ENCODE measurements around the gene AP3B1. TPM values are rescaled to one million over a fixed set of nuclear protein-coding genes. Genes with fewer than 3 reads are reported as not detected.

Gene AP3B1
- total RNA-seq, 1 experiment from 2014 or later, result 56.9 TPM

DNA sequence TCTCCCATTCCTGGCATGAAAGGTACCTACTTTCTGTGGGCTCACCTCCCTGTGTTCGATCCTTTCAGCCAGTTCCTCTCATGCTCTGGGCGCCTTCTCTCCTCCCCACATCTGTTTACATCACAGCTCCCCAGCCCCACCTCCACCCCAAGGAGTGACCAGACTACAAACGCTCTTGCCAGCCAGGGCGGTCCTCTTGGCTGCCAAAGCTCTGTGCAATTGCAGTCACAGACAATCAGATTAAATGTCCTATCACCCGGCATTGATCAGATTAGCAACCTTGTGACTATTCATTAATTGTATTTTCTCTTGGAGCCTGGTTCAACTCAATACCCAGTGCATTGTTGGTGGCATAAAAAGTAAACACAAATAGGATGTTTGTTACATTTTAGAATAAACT is 307.2 kb downstream of the AP3B1 start:
- Histone ChIP-seq H3K27ac (no peak overlapping the region), H3K4me1 (replicated peaks) (no peaks in the 10 kb centered on the region; the same call in 1 of the 2 replicates), H3K36me3 (no peaks in the 10 kb centered on the region), H3K4me3 (no peak overlapping the region), H3K9me3 (replicated peaks) (no peaks in the 10 kb centered on the region), H3K27me3 (replicated peaks) (no peaks in the 10 kb centered on the region; the same call in 1 of the 2 replicates)
- DNase-seq (ENCODE audit: low read depth in 1 of 2, low spot score in 2 of 2), result no peak

- Histone ChIP-seq H3K9me3 (replicated peaks) (no peaks in the 10 kb centered on the region), H3K27ac (no peak overlapping the region), H3K4me3 (no peak overlapping the region)
These were observed 308.2 kb downstream of the AP3B1 start for GRCh38 chr5:77986261-77986660.

DNA sequence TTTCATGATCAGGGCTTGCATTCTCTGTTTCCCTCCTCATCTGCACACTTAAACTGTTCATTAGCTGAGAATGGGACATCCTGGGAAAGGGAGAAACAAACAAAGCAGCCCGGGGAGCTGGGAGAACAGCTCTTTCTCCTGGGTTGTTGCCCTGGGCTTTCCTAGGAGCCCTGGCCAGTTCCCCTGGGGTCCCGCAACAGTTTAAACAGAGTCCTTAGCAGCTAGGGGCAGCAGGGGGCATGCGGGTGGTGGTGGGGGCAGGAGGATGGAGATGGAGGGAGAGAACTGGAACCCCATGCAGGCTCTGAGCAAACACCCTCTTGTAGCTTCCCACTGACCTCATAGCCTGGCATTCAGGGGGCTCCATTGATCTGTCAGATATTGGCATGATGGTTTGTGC is 309.3 kb downstream of the AP3B1 start:
- no peak for DNase-seq (ENCODE audit: low read depth in 1 of 2, low spot score in 2 of 2)
- H3K4me3 ChIP-seq, result no peak overlapping the region
- no peak overlapping the region for H3K27ac ChIP-seq
- H3K27me3 ChIP-seq (replicated peaks), result no peaks in the 10 kb centered on the region; the same call in 1 of the 2 replicates
- H3K36me3 ChIP-seq, result no peaks in the 10 kb centered on the region
- H3K9me3 ChIP-seq (replicated peaks), result no peaks in the 10 kb centered on the region
- no peaks in the 10 kb centered on the region; the same call in 1 of the 2 replicates for H3K4me1 ChIP-seq (replicated peaks)

More at GRCh38 chr5:77986261-77986660, 308.2 kb downstream of the AP3B1 start:
- DNase-seq (ENCODE audit: low read depth in 1 of 2, low spot score in 2 of 2), result no peak
- Histone ChIP-seq H3K27me3 (replicated peaks) (no peaks in the 10 kb centered on the region; the same call in 1 of the 2 replicates), H3K36me3 (no peaks in the 10 kb centered on the region), H3K4me1 (replicated peaks) (no peaks in the 10 kb centered on the region; the same call in 1 of the 2 replicates)

- DNase-seq (ENCODE audit: low read depth in 1 of 2, low spot score in 2 of 2), result no peak
- Histone ChIP-seq H3K9me3 (replicated peaks) (no peaks in the 10 kb centered on the region), H3K36me3 (no peaks in the 10 kb centered on the region), H3K27ac (no peak overlapping the region), H3K4me1 (replicated peaks) (no peaks in the 10 kb centered on the region; the same call in 1 of the 2 replicates), H3K4me3 (no peak overlapping the region), H3K27me3 (replicated peaks) (no peaks in the 10 kb centered on the region; the same call in 1 of the 2 replicates)
These were observed 309.9 kb downstream of the AP3B1 start for GRCh38 chr5:77984587-77984986.

GRCh38 chr5:77983482-77984199 is 310.9 kb downstream of the AP3B1 start:
- H3K4me3 ChIP-seq, result no peak overlapping the region
- no peaks in the 10 kb centered on the region for H3K9me3 ChIP-seq (replicated peaks)
- DNase-seq (ENCODE audit: low read depth in 1 of 2, low spot score in 2 of 2), result no peak
- no peaks in the 10 kb centered on the region for H3K36me3 ChIP-seq
- no peaks in the 10 kb centered on the region; the same call in 1 of the 2 replicates for H3K4me1 ChIP-seq (replicated peaks)
- no peaks in the 10 kb centered on the region; the same call in 1 of the 2 replicates for H3K27me3 ChIP-seq (replicated peaks)
- no peak overlapping the region for H3K27ac ChIP-seq

GRCh38 chr5:77981820-77982219 is 312.7 kb downstream of the AP3B1 start:
- no peak overlapping the region for H3K4me3 ChIP-seq
- no peak for DNase-seq (ENCODE audit: low read depth in 1 of 2, low spot score in 2 of 2)
- H3K4me1 ChIP-seq (replicated peaks), result no peaks in the 10 kb centered on the region; the same call in 1 of the 2 replicates
- no peaks in the 10 kb centered on the region for H3K36me3 ChIP-seq
- no peaks in the 10 kb centered on the region; the same call in 1 of the 2 replicates for H3K27me3 ChIP-seq (replicated peaks)
- H3K9me3 ChIP-seq (replicated peaks), result no peaks in the 10 kb centered on the region
- no peak overlapping the region for H3K27ac ChIP-seq

DNA sequence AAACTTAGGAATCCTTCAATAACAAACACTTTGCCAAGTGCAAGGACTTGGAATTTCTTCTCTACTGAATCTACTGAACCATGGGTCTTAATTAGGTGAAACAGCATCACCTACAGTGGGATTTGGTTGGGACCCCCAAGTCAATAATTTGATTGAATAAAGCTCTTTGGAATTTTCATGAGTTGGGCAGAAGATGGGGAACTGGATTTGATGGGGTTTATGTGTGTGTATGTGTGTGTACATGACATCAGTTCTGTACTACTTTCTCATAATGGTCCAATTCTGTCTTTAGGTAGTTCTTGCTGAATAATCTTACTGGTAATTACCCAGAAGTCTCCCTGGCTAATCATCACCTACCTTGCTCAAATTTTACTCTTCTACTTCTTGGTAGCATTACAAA is 319.9 kb downstream of the AP3B1 start:
- Histone ChIP-seq H3K27me3 (replicated peaks) (no peaks in the 10 kb centered on the region), H3K4me3 (no peak overlapping the region), H3K4me1 (replicated peaks) (no peaks in the 10 kb centered on the region; the same call in 1 of the 2 replicates), H3K27ac (no peak overlapping the region), H3K9me3 (replicated peaks) (no peaks in the 10 kb centered on the region), H3K36me3 (no peaks in the 10 kb centered on the region)
- DNase-seq (ENCODE audit: low read depth in 1 of 2, low spot score in 2 of 2), result no peak

DNA sequence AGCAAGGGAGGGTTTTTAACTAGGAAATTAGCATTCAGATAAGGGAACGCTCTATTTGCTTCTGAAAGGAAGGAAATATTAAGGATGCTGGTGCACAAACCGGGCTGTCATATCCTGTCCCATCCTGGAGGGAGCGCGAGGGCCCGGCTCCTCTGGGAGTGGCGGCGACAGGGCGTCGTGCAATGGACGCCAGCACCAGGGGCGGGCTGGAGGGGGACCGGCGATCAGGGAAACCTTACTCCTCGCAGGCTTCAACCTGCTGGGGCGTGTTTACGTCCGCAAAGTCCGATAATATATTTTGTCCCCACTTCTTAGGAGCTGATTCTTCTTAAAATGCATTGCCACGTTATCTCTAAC is 321.3 kb downstream of the AP3B1 start:
- no peaks in the 10 kb centered on the region; the same call in 1 of the 2 replicates for H3K4me1 ChIP-seq (replicated peaks)
- no peaks in the 10 kb centered on the region for H3K36me3 ChIP-seq
- H3K27ac ChIP-seq, result no peak overlapping the region
- no peaks in the 10 kb centered on the region for H3K9me3 ChIP-seq (replicated peaks)
- H3K4me3 ChIP-seq, result no peak overlapping the region
- no peak for DNase-seq (ENCODE audit: low read depth in 1 of 2, low spot score in 2 of 2)
- no peaks in the 10 kb centered on the region for H3K27me3 ChIP-seq (replicated peaks)

DNA sequence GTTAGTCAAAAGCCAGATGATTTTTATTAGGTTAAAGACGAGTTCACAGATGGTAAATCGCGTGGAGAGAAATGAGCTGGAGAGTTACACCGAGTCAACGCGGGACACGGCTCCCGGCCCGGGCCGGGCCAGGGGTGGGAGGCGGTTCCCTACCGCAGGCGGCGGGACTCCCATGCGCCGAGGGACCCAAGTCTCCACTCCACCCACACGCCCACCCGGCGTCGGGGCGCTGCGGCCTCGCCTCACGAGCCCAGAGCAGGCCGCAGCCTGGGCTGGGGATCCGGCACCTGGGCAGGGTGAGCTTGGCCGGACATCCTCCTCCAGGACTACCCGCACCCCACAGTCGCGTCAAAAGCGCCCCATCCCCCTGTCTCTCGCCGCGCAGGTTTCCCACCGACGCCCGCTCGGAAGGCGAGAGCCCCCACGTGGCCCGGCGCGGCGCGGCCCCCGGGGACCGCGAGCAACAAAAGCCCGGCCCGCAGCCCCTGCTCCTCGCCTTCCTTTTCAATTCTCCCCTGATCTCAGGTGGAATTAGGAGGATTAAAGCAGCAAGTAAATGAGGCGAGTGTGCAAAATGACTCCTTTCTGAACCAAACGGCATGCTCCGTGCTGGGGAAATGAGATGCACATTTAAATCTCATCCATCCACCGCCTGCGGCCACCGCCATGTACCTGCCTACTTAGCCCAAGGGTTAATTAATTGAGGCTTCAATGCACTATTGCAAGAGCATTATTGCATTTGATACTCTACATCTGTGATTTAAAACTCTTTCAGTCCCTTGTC is 321.8 kb downstream of the AP3B1 start:
- H3K36me3 ChIP-seq, result no peaks in the 10 kb centered on the region
- no peak for DNase-seq (ENCODE audit: low read depth in 1 of 2, low spot score in 2 of 2)
- H3K27me3 ChIP-seq (replicated peaks), result no peaks in the 10 kb centered on the region
- no peak overlapping the region for H3K4me3 ChIP-seq
- H3K27ac ChIP-seq, result no peak overlapping the region
- H3K4me1 ChIP-seq (replicated peaks), result no peaks in the 10 kb centered on the region; the same call in 1 of the 2 replicates
- no peaks in the 10 kb centered on the region for H3K9me3 ChIP-seq (replicated peaks)

GRCh38 chr5:77971776-77972468 is 322.6 kb downstream of the AP3B1 start:
- Histone ChIP-seq H3K27me3 (replicated peaks) (no peaks in the 10 kb centered on the region), H3K4me3 (no peak overlapping the region), H3K4me1 (replicated peaks) (no peaks in the 10 kb centered on the region; the same call in 1 of the 2 replicates), H3K36me3 (no peaks in the 10 kb centered on the region), H3K27ac (no peak overlapping the region), H3K9me3 (replicated peaks) (no peaks in the 10 kb centered on the region)
- no peak for DNase-seq (ENCODE audit: low read depth in 1 of 2, low spot score in 2 of 2)

GRCh38 chr5:77970891-77971290 is 323.6 kb downstream of the AP3B1 start:
- Histone ChIP-seq H3K4me1 (replicated peaks) (no peaks in the 10 kb centered on the region; the same call in 1 of the 2 replicates), H3K36me3 (no peaks in the 10 kb centered on the region), H3K4me3 (no peak overlapping the region), H3K27me3 (replicated peaks) (no peaks in the 10 kb centered on the region), H3K9me3 (replicated peaks) (no peaks in the 10 kb centered on the region), H3K27ac (no peak overlapping the region)
- DNase-seq (ENCODE audit: low read depth in 1 of 2, low spot score in 2 of 2), result no peak

DNA sequence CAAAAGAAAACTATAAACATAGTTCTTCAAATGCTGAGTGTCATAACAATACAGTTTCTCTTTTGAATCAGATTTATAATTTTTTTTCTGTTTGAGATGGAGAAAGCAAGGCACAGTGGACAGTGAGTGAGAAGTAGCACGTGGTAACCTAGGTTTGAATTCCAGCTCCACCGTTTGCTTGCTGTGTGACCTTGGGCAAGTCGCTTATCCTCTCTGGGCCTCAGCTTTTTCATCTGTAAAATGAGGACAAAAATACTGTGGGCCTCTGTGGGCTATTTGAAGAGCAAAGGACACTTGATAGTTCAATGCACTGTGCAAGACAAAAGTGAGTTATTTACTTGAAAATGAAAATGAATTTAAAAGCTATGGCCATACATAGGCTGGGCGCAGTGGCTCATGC is 330.7 kb downstream of the AP3B1 start:
- DNase-seq (ENCODE audit: low read depth in 1 of 2, low spot score in 2 of 2), result no peak
- no peak overlapping the region for H3K27ac ChIP-seq
- no peaks in the 10 kb centered on the region for H3K27me3 ChIP-seq (replicated peaks)
- H3K36me3 ChIP-seq, result no peaks in the 10 kb centered on the region
- H3K4me3 ChIP-seq, result no peak overlapping the region
- no peaks in the 10 kb centered on the region for H3K4me1 ChIP-seq (replicated peaks)
- H3K9me3 ChIP-seq (replicated peaks), result no peaks in the 10 kb centered on the region

- Histone ChIP-seq H3K4me1 (replicated peaks) (no peaks in the 10 kb centered on the region), H3K9me3 (replicated peaks) (no peaks in the 10 kb centered on the region), H3K27me3 (replicated peaks) (no peaks in the 10 kb centered on the region), H3K4me3 (no peak overlapping the region), H3K36me3 (no peaks in the 10 kb centered on the region), H3K27ac (no peak overlapping the region)
- DNase-seq (ENCODE audit: low read depth in 1 of 2, low spot score in 2 of 2), result no peak
These were observed 333.6 kb downstream of the AP3B1 start for GRCh38 chr5:77960863-77961396.

All from SJSA1 (cell line).